NCI-H526 (cell line): Measurements from ENCODE around the gene RCC2.

Source experiments
- DNase-seq, 2 experiments: peaks; one replicate each; lab custom pipeline; 2025; lab: John Stamatoyannopoulos, UW

RCC2 gene

DNA sequence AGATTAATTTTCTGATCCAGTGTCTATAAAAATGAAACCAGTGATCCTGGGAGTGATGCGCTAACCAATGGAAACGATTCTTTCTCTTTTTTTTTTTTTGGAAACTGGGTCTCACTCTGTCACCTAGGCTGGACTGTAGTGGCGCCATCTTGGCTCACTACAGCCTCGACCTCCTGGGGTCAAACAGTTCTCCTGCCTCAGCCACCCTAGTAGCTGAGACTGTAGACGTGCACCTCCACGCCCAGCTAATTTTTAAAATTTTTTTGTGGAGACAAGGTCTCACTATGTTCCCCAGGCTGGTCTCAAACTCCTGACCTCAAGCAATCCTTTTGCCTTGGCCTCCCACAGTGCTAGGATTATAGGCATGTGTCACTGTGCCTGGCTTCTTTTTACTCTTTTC, 3.4 kb upstream of the RCC2 start:
- DNase-seq: no peak

DNA sequence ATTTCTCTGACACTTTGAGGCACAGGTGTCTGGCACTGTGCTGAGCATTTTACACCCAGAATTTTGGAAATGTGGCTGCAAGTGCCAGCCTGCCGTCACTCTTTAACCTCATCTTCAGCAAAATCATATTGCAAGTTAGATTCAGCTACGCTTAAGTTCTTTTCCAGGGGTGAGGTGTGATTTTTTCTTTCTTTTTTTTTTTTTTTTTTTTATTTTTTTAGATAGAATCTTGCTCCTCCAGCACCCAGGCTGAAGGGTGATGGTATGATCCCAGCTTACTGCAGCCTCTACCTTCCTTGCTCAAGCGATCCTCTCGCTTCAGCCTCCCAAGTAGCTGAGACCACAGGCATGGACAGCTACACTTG, 2.5 kb upstream of the RCC2 start:
- DNase-seq: no peak

DNA sequence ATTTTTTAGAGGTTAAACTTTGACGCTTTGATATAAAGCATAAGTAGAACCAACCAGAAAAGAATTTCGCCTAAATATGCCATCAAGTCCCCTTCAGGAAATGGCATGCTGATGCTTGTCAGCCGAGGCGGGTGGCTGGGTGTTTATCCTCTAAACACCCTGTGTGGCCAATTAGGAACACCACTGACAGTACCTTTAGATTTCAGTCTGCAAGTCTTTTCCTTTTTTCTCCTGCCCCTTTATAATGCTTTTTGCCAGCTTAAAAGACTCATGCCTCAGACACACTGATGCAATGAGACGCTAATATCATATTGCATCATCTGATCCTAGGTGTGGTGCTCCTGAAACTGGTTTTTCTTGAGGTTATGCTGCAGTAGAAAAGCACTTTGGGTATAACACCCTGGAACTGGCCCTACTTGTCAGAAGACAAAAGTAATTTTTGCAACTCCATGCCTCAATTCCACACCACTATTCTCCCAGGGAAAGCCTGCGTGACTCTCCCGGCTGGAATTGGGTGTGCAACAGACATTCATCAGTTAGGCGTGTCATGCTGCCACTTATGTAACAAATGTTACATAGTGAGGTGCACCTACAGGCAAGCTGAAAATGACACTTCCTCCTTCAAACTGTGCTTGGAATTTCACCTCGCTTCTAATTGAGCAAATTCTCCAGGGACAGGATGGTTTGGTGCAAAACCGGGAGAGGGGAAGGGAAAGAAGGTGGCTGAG, 2.0 kb upstream of the RCC2 start:
- DNase-seq: peak in 1 of 2 experiments; percentile 21

DNA sequence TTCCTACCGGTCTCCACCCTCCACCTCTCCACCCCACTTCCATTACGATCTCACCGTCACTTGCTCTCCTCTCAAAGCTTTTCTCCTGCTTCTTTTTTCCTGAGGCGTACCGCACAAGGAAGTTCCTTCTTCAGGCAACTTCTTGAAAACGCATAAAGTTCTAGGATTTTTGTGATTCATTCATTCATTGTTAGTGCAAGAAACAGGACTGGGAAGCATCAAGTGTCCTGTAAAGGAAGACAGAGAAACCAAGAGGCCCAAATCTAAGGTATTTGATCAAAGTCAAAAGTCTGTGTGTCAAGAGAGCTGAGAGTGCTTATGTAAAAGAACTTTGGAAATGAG, 1.3 kb upstream of the RCC2 start:
- DNase-seq: no peak

DNA sequence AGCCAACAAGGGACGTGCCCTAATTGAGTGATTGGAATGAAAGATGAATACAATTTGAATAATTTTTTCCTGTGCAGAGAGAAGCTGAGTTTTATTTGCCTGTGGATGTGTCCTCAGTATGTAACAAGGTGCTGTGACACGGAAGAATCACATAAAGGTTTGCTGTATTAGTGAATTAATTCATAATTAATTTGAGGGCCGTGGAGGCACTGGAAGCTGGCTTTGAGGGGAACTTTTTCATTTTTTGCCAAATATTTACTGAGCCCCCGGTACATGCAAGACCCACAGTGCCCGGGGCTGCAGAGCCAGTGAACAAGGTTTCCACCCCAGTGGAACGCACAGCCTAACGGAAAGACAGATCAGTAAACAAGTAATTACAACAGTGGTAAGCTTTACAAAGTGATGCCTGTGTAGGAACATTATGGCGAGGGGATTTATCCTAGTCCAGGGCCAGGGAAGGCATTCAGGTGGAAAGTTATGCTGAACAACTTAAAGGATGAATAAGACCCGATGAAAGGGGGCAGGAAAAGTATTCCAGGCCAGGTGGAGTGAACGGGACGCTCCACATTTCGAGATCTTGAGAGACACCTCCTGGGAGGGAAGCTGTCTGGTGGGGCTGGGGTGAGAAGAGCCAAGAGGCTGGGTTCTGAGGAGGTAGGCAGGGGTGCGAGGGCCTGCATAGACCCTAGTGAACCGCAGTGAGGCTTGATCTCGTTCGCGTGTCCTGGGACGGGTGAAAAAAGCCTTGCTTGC, 773 bp upstream of the RCC2 start:
- DNase-seq: peak in 1 of 2 experiments; percentile 30

DNA sequence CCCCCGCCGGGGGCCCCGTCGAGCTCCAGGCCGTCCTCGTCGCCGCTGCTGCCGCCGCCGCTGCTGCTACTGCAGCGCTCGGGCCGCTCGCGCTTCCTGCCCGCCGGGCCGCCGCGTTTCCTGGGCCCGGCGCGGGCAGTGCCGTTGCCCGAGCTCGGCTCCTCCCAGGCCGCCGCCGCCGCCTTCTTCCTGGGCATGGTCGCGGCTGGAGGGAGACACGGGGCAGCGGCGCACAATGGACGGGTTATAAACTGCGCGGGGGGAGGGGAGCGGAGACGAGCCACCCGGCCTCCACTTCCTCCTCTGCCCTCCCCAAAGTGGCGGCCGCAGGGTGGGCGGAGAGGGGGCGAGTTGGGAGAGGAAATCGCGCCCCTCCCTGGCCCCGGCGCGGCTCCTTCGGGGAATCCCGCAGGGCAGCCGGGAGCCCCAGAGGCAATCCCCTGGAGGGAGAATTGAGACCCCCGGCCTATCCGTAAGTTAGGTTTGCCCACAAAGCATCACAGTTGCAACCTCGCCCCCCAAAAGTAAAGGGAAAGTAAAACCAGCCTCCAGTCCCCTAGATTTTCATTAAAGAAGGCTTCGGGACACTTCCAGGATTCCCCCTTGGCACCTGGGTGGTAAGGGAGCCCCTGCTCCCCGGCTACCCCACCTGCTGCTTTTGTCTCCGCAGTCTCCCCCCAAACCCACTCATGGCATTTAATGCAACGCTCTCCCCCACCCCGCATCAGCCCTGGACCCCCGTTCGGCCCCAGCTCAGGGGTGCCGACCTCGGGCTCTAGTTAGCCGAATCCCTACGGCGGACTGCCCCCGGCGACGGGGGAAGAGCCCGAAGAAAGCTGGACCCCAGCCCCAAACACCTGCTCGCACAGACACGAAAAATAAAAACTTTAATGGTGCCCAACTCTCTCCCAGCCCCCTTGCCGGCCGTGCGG, 893 bp downstream of the RCC2 start:
- peak in 1 of 2 experiments; percentile 63 for DNase-seq

DNA sequence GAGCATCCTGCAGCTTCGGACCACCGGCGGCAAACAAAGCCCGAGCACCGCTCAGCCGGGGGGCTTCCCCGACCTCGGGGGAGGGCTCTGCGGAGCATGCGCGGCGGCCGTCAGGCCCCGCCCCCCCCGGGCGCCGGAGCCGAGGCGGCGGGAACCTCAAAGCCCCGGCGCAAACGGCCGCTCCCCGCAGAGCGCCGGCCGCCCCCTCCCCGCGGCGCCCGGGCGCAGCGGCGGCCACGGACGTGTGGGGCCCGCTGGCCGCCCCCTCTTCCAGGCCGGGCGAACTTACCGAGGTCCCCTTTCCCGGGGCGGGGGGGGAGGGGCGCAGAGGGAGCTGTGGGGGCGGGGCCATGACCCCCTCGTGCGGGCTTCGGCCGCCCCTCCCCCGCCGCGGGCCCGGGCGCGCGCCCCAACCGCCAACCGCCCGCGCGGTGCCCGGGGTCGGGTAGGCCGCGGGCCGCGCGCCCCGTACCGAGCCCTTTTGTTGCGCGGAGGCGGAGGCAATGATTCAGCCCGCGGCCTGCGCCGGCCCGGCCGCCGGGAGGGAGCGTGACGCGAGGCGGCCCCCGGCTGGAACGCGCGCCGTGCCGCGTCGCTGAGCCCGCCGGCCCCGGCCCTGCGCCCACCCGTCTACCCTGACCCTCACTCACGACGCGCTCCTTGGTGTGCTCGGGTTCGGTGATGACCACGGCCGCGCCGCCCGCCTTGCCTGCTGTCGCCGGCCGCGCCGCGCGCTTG, 1.7 kb downstream of the RCC2 start:
- DNase-seq: peak in 1 of 2 experiments; percentile 63

DNA sequence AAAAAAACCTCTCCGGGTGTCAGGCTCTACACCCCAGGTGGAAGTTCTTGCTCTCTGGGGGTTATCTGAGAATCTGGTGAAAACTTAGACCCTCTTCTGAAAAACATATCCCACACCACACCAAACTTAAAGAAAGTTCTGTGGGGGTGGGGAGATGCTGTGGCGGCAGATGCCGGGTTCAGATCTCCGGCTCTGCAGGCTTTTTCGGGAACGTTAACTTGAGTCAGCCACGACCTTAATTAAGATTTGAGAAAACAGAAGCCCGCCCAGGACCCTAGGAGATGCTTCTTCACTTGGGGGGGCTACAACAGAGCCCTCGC, 2.3 kb downstream of the RCC2 start:
- DNase-seq: no peak

DNA sequence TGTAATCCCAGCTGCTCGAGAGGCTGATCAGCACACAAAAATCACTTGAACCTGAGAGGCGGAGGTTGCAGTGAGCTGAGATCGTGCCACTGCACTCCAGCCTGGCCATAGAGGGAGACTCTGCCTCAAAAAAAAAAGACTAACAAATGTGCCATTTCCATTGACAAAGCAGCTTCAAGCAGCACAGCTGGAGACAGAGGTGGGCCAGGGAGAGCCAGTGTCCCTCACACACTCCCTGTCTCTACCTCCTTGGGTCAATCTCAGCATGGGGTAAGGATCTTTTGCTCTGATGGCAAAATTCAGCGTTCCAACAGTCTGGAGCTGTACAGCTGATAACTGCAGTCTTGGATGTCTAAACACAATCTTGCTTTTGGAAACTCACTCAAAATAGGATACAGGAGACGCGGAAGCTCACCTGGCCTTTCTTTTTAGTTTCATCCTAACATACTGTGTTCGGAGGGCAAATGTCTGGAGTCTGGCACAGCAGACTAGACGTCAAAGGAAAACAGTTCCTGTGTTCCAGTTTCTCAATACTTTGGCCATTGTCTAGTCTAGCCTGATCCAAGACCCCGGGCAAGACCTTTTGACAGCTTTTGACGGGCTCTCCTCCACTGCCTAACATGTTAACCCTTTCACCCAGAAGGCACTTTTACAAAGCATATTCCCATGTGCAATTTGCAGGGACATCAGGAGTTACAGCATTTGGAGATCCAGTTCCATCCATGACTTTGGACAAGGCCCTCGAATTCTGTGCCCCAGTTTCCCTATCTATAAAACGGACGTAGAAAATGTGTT, 2.9 kb downstream of the RCC2 start:
- no peak for DNase-seq

DNA sequence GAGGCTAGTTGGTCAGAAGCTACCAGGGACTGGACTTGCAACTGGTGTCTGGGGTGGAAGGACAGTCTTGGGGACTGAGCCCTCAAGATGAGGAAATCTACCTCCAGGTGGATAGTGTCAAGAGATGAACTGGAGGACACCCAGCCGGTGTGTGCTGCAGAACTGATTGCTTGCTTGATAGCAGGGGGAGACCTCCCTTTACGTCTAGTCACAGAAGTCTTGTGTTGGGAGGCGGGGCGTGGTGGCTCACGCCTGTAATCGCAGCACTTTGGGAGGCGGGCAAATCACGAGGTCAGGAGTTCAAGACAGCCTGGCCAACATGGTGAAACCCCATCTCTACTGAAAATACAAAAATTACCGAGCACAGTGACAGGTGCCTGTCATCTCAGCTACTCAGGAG, 4.9 kb downstream of the RCC2 start:
- no peak for DNase-seq

DNA sequence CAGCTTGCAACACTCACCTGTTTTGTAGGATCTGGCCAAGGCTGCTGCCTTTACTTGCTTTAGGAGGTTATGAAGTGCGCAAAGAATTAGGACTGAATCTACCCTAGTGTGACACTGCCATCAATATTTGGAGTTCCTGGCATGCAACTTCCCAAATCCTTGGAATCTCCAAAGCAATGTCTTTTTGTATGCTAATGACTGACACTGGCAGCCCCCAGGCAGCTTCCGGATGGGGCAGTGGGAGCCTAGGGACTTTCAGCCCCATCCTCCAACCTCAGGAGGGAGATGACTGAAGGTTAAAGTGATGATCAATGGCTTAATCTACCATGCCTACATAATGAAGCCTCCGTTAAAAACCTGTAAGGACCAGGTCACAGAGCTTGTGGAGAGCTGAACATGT, 5.5 kb downstream of the RCC2 start:
- no peak for DNase-seq

DNA sequence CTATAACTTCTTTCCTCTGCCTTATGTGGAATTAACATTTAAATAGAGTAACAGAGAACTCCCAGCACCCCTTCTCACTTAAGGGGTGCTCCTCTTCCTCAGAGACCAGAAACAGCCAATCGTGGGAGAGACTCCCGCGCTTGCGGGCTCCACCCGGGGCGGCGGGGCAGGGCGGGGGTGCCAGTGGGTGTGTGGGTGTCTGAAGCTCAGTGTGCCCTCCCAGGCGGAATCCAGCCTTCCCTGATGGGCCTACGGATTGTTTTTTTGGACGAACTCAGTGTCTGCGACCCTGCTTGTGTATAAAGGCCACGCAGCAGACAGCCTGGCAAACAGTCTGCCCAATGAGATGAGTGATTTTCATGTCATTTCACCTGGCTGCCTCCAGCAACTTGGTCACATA, 6.2 kb downstream of the RCC2 start:
- no peak for DNase-seq

DNA sequence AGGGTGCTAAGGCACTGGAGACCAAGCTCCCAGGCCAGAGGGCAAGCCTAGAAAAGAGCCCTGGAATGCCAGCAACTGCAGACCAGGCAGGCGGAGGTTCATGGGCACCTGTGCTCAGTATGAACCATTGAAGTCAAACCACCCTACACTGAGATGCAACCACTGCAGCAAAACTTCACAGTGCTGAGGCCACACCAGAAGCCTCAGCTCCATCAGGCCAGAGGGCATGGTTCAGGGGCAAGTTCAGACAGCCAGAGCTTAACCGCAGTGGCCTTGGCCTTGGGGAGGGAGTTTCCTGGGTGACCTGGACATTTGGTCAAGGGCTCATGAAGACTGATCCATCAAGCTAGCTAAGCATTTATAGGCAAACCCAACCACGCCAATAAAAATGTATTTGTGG, 7.1 kb downstream of the RCC2 start:
- no peak for DNase-seq

DNA sequence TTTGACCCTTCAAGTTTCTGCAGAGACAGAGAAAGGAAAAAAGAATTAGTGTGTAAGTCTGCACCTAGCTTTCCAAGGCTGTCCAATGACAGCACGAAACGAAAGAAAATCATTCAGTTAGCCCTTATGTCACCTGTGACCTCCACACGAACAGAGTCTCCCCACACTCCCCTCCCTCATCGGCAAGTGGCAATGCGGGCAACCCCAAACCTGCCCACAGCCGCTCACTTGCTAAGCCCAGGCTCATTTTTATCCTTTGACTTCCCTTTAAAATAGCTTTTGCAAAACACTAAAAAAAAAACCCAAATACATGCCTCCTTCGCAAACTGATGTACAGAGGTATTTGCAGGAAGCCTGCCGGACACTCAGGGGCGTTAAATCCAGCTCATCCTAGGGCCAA, 10.3 kb downstream of the RCC2 start:
- DNase-seq: no peak

DNA sequence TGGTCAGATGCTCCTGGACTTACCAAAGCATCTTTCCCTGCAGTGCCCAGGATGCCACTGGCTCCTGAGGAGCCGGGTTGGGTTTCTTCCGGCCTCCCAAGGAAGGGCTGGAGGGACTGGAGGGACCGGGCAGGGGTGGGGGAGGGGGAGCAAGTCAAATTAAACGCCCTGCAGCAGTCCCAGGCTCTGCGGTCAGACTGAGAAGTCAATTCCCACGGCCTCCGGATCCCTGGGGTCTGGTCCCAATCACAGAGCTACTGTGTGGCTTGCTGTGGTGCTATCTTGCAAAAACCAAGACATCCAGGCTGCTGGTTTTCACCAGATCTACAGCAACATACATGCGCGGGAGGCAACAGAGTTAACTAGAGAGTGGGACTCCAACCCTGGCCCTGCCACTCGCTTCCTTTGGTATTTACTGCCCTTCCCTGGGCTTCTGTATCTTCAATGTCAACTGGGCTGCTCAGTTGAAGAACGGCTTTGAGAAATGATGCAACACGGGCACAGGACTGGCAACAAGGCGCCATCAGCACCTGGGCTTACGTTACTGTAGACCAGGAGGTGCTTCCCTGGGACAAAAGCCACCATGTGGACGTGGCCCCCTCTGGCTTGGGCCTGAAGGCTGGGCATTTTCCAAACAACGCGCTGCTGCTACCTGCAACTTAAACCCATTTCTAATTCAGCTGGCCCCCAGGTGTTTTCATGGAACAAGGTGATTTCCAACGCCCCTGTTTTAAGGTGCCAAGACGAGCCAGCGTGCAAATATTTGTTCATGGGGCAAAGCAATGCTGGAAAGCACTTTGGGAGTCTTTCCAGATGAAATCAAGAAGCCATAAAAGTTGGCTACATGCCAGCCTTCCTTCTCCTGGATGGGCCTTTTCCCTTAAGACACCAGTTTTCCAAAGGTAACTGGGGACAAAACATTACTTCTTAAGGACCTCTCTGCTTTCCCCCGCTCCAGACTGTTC, 11.5 kb downstream of the RCC2 start:
- DNase-seq: no peak

DNA sequence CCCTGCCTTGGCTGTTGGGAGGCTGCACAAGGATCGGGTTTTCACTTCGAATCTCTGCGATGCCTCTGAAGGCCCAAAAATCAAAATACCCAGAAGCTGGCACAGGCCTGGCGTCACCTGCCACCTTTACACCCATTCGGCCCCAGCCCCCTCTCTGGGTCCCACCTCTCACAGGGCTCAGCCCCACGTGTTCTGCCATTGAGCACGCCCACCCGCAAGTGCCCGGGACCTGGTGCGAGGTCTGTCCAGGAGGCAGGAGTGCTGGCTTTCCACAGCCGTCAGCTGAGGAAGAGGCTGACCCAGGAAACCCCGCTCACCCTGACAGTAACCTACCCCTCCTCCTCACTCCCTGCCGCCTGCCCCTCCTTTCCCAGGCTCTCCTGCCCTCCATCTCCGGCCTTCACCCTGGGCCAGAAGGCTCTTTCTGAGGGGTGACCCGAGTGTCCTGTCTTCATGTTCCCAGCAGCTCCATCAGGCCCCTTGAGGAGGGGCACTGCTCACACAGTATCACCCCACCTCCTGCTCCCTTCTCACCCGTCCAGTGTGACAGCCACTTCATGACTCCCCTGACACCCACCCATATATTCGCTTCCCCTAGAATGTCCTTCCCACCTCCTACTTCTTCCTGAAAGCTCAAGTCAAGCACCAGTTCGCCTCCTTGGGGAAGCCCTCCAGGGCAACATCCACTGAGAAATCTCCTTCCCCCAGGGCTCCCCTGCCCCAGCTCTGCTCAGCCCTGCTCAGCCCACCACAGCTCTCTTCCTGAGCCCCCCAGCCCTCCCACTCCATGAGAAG, 13.5 kb downstream of the RCC2 start:
- no peak for DNase-seq

DNA sequence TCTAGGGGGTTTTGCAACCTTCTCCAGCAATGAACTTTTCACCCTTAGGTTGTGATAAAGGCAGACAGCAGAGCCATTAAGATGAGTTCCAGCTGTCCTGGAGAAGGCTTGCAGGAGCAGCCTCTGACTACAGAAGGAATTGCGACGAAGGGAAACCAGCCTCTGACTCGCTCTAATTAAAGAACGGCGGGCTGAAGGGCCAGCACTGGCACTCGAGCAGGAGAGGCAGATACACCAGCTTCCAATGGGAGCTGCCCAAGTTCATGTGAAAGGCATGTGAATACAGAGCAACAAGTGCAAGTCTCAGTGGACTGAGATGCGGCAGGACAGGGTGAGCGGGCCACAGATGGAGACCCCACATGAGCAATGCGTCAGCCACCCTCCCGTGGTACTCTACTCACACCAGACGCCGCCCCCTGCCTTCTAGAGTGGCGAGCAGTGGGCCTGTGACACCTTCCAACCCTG, 15.7 kb downstream of the RCC2 start:
- DNase-seq: no peak

DNA sequence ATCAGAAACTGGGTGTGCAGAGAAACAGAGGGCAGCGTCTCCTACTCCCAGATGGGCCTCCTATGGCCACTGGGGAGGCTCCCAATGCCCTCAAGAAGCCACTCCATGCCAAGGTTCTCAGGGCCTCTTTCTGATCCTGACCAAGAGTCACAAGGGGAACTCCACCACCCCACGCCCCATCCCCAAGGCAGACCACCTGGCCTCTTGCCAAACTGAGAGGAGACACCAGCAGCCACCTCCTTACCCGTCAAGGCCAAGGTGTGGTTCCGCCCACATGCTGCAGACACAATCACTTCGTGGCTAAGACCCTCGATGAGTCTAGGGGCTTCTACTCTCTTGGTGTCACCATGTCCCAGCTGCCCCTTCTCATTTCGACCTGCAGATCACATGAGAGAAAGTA, 17.0 kb downstream of the RCC2 start:
- DNase-seq: no peak

DNA sequence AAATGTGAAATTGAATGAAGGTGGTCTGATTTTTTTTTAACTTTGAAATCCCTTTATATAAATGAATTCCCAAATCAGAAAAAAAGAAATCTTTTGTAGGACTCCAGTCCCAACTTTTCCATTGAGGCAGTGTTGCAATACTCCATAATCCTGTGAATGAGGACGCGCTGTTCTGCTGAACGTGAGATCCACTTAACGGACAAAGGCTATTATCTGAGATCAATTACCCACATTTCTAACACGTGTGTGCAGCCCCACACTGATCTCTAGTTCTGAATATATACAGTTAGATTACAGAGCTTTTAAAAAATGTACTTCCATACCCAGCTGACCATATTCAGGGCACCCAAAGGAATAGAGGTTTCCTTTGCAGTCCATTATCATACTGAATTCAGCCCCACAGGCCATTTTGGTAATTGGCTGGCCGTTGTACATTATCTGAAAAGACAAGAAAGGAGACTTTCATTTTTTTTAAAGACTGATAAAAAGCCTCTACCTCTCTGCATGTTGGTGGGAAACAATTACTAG, 19.0 kb downstream of the RCC2 start:
- no peak for DNase-seq
